HepG2 (cell line): ENCODE measurements around the gene TBCCD1. TPM values are rescaled to one million over a fixed set of nuclear protein-coding genes. Genes with fewer than 3 reads are reported as not detected.

Experiments
- DPF2 ChIP-seq: sonication (generic); formaldehyde crosslinking; IDR thresholded peaks from 2 replicates; pipeline ENCODE4 v1.4.0; 2020; ENCODE audit warnings: mild to moderate bottlenecking, low read depth, missing genetic modification reagents, borderline replicate concordance
- IKZF4 ChIP-seq: sonication (generic); formaldehyde crosslinking; IDR thresholded peaks from 2 replicates; pipeline ENCODE4 v1.5.1; 2020; ENCODE audit warnings: borderline replicate concordance, mild to moderate bottlenecking, low read depth, missing genetic modification reagents; ENCODE audit errors: not compliant biosample characterization
- KDM5A ChIP-seq: fragments of 200-600 bp; sonication (generic); IDR thresholded peaks from 2 replicates; pipeline ENCODE4 v1.7.0; 2018; ENCODE audit warnings: antibody characterized with exemption, mild to moderate bottlenecking, low read length, borderline replicate concordance
- KLF16 ChIP-seq, 2 experiments: sonication (generic) in 1 of 2; formaldehyde crosslinking in 1 of 2; IDR thresholded peaks; 2 replicates each; pipeline versions ENCODE4 v1.6.1 to v1.8.0; 2016 to 2023; ENCODE audit warnings: missing genetic modification reagents in 2 of 2, missing compliant biosample characterization in 1 of 2
- MAFK ChIP-seq, 2 experiments: IDR thresholded peaks in 1 of 2; conservative IDR thresholded peaks in 1 of 2; 2 replicates each; pipeline ENCODE4 v1.6.1; 2011; ENCODE audit warnings: improper control_type of control experiment in 2 of 2, low read length in 2 of 2
- MLXIP ChIP-seq: sonication (generic); formaldehyde crosslinking; IDR thresholded peaks from 2 replicates; pipeline ENCODE4 v1.9.0; 2021; ENCODE audit warnings: missing genetic modification reagents, borderline replicate concordance
- MZF1 ChIP-seq: sonication (generic); formaldehyde crosslinking; IDR thresholded peaks from 2 replicates; pipeline ENCODE4 v1.8.1; 2023; ENCODE audit warnings: mild to moderate bottlenecking, missing genetic modification reagents, borderline replicate concordance
- NPAS2 ChIP-seq: sonication (generic); formaldehyde crosslinking; IDR thresholded peaks from 2 replicates; pipeline ENCODE4 v1.8.0; 2022; ENCODE audit warnings: mild to moderate bottlenecking, missing genetic modification reagents, borderline replicate concordance
- PAXIP1 ChIP-seq: sonication (generic); formaldehyde crosslinking; conservative IDR thresholded peaks from 2 replicates; pipeline ENCODE4 v1.4.0; 2020; ENCODE audit warnings: mild to moderate bottlenecking, missing genetic modification reagents, moderate library complexity
- RARG ChIP-seq: sonication (generic); formaldehyde crosslinking; IDR thresholded peaks from 2 replicates; pipeline ENCODE4 v1.4.0; 2020; ENCODE audit warnings: low read depth, mild to moderate bottlenecking, missing genetic modification reagents
- SETDB1 ChIP-seq: sonication (generic); formaldehyde crosslinking; IDR thresholded peaks from 2 replicates; pipeline ENCODE4 v1.5.1; 2020; ENCODE audit warnings: missing genetic modification reagents, mild to moderate bottlenecking, borderline replicate concordance
- SMYD3 ChIP-seq: sonication (generic); formaldehyde crosslinking; IDR thresholded peaks from 2 replicates; pipeline ENCODE4 v1.8.1; 2023; ENCODE audit warnings: mild to moderate bottlenecking, missing genetic modification reagents
- ZNF138 ChIP-seq: sonication (generic); formaldehyde crosslinking; IDR thresholded peaks from 2 replicates; pipeline ENCODE4 v1.5.0; 2020; ENCODE audit warnings: mild to moderate bottlenecking, low read depth, missing genetic modification reagents
- ZNF275 ChIP-seq: sonication (generic); formaldehyde crosslinking; IDR thresholded peaks from 2 replicates; pipeline ENCODE4 v1.8.0; 2022; ENCODE audit warnings: missing genetic modification reagents, mild to moderate bottlenecking, inconsistent platforms, borderline replicate concordance
- ZNF33B ChIP-seq: sonication (generic); formaldehyde crosslinking; IDR thresholded peaks from 2 replicates; pipeline ENCODE4 v1.5.1; 2020; ENCODE audit warnings: mild to moderate bottlenecking, missing genetic modification reagents
- ZNF564 ChIP-seq: sonication (generic); formaldehyde crosslinking; IDR thresholded peaks from 2 replicates; pipeline ENCODE4 v1.8.1; 2023; ENCODE audit warnings: mild to moderate bottlenecking, missing genetic modification reagents
- ZNF577 ChIP-seq: sonication (generic); formaldehyde crosslinking; IDR thresholded peaks from 2 replicates; pipeline ENCODE4 v1.4.0; 2020; ENCODE audit warnings: mild to moderate bottlenecking, low read depth, missing genetic modification reagents, borderline replicate concordance
- ZNF607 ChIP-seq: sonication (generic); formaldehyde crosslinking; IDR thresholded peaks from 2 replicates; pipeline ENCODE4 v1.5.1; 2020; ENCODE audit warnings: missing genetic modification reagents, mild to moderate bottlenecking, borderline replicate concordance
- ZNF678 ChIP-seq: sonication (generic); formaldehyde crosslinking; IDR thresholded peaks from 2 replicates; pipeline ENCODE4 v1.4.0; 2020; ENCODE audit warnings: mild to moderate bottlenecking, missing genetic modification reagents
- ZNF781 ChIP-seq: sonication (generic); formaldehyde crosslinking; IDR thresholded peaks from 2 replicates; pipeline ENCODE4 v1.5.1; 2020; ENCODE audit warnings: borderline replicate concordance, mild to moderate bottlenecking, missing genetic modification reagents; ENCODE audit errors: not compliant biosample characterization
- polyA plus RNA-seq, 8 experiments: library from polyadenylated mRNA; depleted of rRNA in 3 of 8; stranded (reverse) in 7 of 8; unstranded in 1 of 8; fragments of >200 nt; fragmentation: Illumina TruSeq in 4 of 8; extraction: Trizol in 4 of 8; gene quantifications; 2 replicates each; pipeline versions ENCODE4 v1.2.1 to v1.2.3, GENCODE V29; 2011 to 2016; ENCODE audit warnings: low read depth in 4 of 8, missing spikeins in 1 of 8, mixed read lengths in 1 of 8; ENCODE audit not compliant: insufficient read depth in 1 of 8
- total RNA-seq, 5 experiments: library from RNA; depleted of rRNA; stranded (reverse); fragments of >200 nt; fragmentation: Illumina TruSeq; extraction: Trizol; gene quantifications; 2 replicates each; pipeline ENCODE4 v1.2.3, GENCODE V29; 2016; ENCODE audit warnings: low read depth in 1 of 5

TBCCD1 gene
- total and polyA plus RNA-seq, 2 of the 13 experiments (the other 11 are each of a cell fraction or from before 2014, with no cell fraction given): 13.6 to 16.2 TPM

GRCh38 chr3:186599142-186599784, 32.1 kb upstream of the TBCCD1 start (continued):
- TF ChIP-seq ZNF275 (CRISPR knock-in tag) (no peak; the same call in 1 of the 2 replicates), MLXIP (no peak), IKZF4 (CRISPR knock-in tag) (no peak), SMYD3 (CRISPR knock-in tag) (peak; percentile 73; the same call in 1 of the 2 replicates), KLF16 (CRISPR knock-in tag; IDR thresholded peaks at IDR 0.05) (peak in 1 of 2 experiments; percentile 66; a peak in 2 of 4 replicates), DPF2 (peak; percentile 79; the same call in 1 of the 2 replicates), NPAS2 (CRISPR knock-in tag) (no peak), ZNF33B (CRISPR knock-in tag) (no peak), ZNF607 (CRISPR knock-in tag) (no peak), ZNF678 (CRISPR knock-in tag) (no peak), KDM5A (0 out of 2 replicates have a peak, but pooled peaks have one; percentile 30), ZNF138 (CRISPR knock-in tag) (no peak), ZNF564 (CRISPR knock-in tag) (no peak), MAFK (conservative IDR thresholded peaks at IDR 0.05 in 1 of 2, IDR thresholded peaks at IDR 0.05 in 1 of 2; ENCODE audit: low read length in 2 of 2) (no peak), RARG (no peak), ZNF577 (CRISPR knock-in tag) (no peak), MZF1 (CRISPR knock-in tag) (no peak), SETDB1 (CRISPR knock-in tag) (no peak), PAXIP1 (CRISPR knock-in tag) (peak; percentile 97), ZNF781 (CRISPR knock-in tag) (no peak)
